SK-N-SH (cell line): Measurements from ENCODE around the gene IPMK. TPM values are rescaled to one million over a fixed set of nuclear protein-coding genes. Genes with fewer than 3 reads are reported as not detected.

ENCODE experiments used
- CTCF ChIA-PET: fragments of 300-600, 350-600 bp; formaldehyde crosslinking; extraction: SDS; loops from one replicate; lab custom pipeline; 2021; lab: Yijun Ruan, JAX
- POLR2A ChIA-PET: fragments of 350-600 bp; sonication (Branson Sonifier 250); formaldehyde crosslinking; extraction: SDS; loops from one replicate; lab custom pipeline; 2020; ENCODE audit warnings: antibody characterized with exemption, inconsistent platforms; lab: Yijun Ruan, JAX
- DNase-seq: peaks from one replicate; pipeline ENCODE4 v3.0.0; 2012
- H2AFZ ChIP-seq: fragments of 200-600 bp; sonication (generic); 2 replicates; pipeline ENCODE4 v1.8.1; 2016; ENCODE audit warnings: antibody characterized with exemption, mild to moderate bottlenecking, low read depth
- H3F3A ChIP-seq: fragments of 200-600 bp; sonication (generic); replicated peaks from 2 replicates; pipeline ENCODE3; 2016; ENCODE audit warnings: antibody characterized with exemption, mild to moderate bottlenecking; ENCODE audit not compliant: insufficient read depth
- H3K27ac ChIP-seq, 2 experiments: fragments of 200-500 bp in 1 of 2; fragments of 200-600 bp in 1 of 2; sonication (Bioruptor generic) in 1 of 2; sonication (generic), shearing (Covaris generic) in 1 of 2; 2 replicates each; pipeline versions ENCODE4 v1.5.1 to v1.6.1; 2014 to 2016; ENCODE audit warnings: low read depth in 2 of 2, inconsistent platforms in 1 of 2, low read length in 1 of 2, mild to moderate bottlenecking in 1 of 2, mixed read lengths in 1 of 2
- H3K27me3 ChIP-seq: fragments of 200-600 bp; sonication (generic), shearing (Covaris generic); 2 replicates; pipeline ENCODE4 v1.6.1; 2016; ENCODE audit warnings: mixed run types; ENCODE audit not compliant: insufficient read depth
- H3K36me3 ChIP-seq, 2 experiments: fragments of 200-500 bp in 1 of 2; fragments of 200-600 bp in 1 of 2; sonication (Bioruptor generic) in 1 of 2; sonication (generic) in 1 of 2; replicated peaks in 1 of 2; 2 replicates each; pipeline versions ENCODE3 to v1.5.1; 2014 to 2016; ENCODE audit warnings: low read length in 1 of 2, mild to moderate bottlenecking in 1 of 2; ENCODE audit not compliant: insufficient read depth in 2 of 2, control insufficient read depth in 1 of 2
- H3K4me1 ChIP-seq, 2 experiments: fragments of 200-500 bp in 1 of 2; fragments of 200-600 bp in 1 of 2; sonication (Bioruptor generic) in 1 of 2; sonication (generic), shearing (Covaris generic) in 1 of 2; 2 replicates each; pipeline versions ENCODE4 v1.5.1 to v1.6.1; 2014 to 2016; ENCODE audit warnings: low read depth in 1 of 2, low read length in 1 of 2, mixed run types in 1 of 2; ENCODE audit not compliant: insufficient read depth in 2 of 2, control insufficient read depth in 1 of 2
- H3K4me2 ChIP-seq: fragments of 200-600 bp; sonication (generic), shearing (Covaris generic); 2 replicates; pipeline ENCODE4 v1.6.1; 2017; ENCODE audit warnings: mixed run types
- H3K4me3 ChIP-seq, 2 experiments: fragments of 200-500 bp in 1 of 2; fragments of 200-600 bp in 1 of 2; sonication (Bioruptor generic) in 1 of 2; sonication (generic), shearing (Covaris generic) in 1 of 2; 2 replicates each; pipeline versions ENCODE4 v1.5.1 to v1.8.1; 2014 to 2016; ENCODE audit warnings: low read depth in 2 of 2, inconsistent platforms in 1 of 2, low read length in 1 of 2, mild to moderate bottlenecking in 1 of 2, mixed read lengths in 1 of 2, moderate library complexity in 1 of 2
- H3K79me2 ChIP-seq: fragments of 200-600 bp; sonication (generic); 2 replicates; pipeline ENCODE4 v1.8.1; 2017; ENCODE audit warnings: mild to moderate bottlenecking; ENCODE audit not compliant: insufficient read depth
- H3K9ac ChIP-seq: fragments of 200-600 bp; sonication (generic); 2 replicates; pipeline ENCODE4 v1.6.1; 2017; ENCODE audit warnings: mixed run types
- H3K9me2 ChIP-seq: fragments of 200-600 bp; sonication (generic); 2 replicates; pipeline ENCODE4 v1.6.1; 2017; ENCODE audit warnings: mixed run types
- H3K9me3 ChIP-seq: fragments of 200-600 bp; sonication (generic); 2 replicates; pipeline ENCODE4 v1.6.1; 2017; ENCODE audit warnings: mixed run types, mild to moderate bottlenecking, moderate library complexity
- H4K20me1 ChIP-seq: fragments of 200-600 bp; sonication (generic); 2 replicates; pipeline ENCODE4 v1.6.1; 2017; ENCODE audit warnings: mild to moderate bottlenecking, mixed run types; ENCODE audit not compliant: insufficient read depth
- CHD2 ChIP-seq: fragments of 150-350 bp; IDR thresholded peaks from 2 replicates; pipeline ENCODE4 v1.6.1; 2018; ENCODE audit warnings: low read length; ENCODE audit not compliant: partially characterized antibody
- EP300 ChIP-seq, 2 experiments: IDR thresholded peaks; 2 replicates each; pipeline versions ENCODE4 v1.4.0 to v1.6.1; 2012; ENCODE audit warnings: borderline replicate concordance in 1 of 2, low read depth in 1 of 2, low read length in 1 of 2
- EZH2phosphoT487 ChIP-seq: fragments of 200-600 bp; sonication (generic); IDR thresholded peaks from 2 replicates; pipeline ENCODE4 v1.6.1; 2017; ENCODE audit warnings: low read depth, mixed run types, mild to moderate bottlenecking, antibody characterized with exemption, moderate library complexity, borderline replicate concordance
- FOXJ3 ChIP-seq: sonication (generic); formaldehyde crosslinking; IDR thresholded peaks from 2 replicates; pipeline ENCODE4 v1.5.1; 2020; ENCODE audit warnings: mild to moderate bottlenecking, missing genetic modification reagents
- FOXM1 ChIP-seq: IDR thresholded peaks from 2 replicates; pipeline ENCODE4 v1.4.0; 2012; ENCODE audit warnings: low read depth, mild to moderate bottlenecking
- GATA2 ChIP-seq: sonication (generic); formaldehyde crosslinking; IDR thresholded peaks from 2 replicates; pipeline ENCODE4 v1.5.0; 2020; ENCODE audit warnings: mild to moderate bottlenecking, missing genetic modification reagents
- NFIC ChIP-seq: IDR thresholded peaks from 2 replicates; pipeline ENCODE4 v1.4.0; 2012; ENCODE audit warnings: borderline replicate concordance
- NRF1 ChIP-seq: IDR thresholded peaks from 2 replicates; pipeline ENCODE4 v1.6.1; 2012; ENCODE audit warnings: low read depth, mild to moderate bottlenecking, low read length
- POLR2AphosphoS5 ChIP-seq: IDR thresholded peaks from 2 replicates; pipeline ENCODE4 v1.6.1; 2012; ENCODE audit warnings: low read depth, low read length
- RAD21 ChIP-seq: IDR thresholded peaks from 2 replicates; pipeline ENCODE4 v1.6.1; 2012; ENCODE audit warnings: mild to moderate bottlenecking, low read length
- RFX5 ChIP-seq: IDR thresholded peaks from 2 replicates; pipeline ENCODE4 v1.6.1; 2012; ENCODE audit warnings: mild to moderate bottlenecking, improper control_type of control experiment, low read length
- RXRA ChIP-seq: IDR thresholded peaks from 2 replicates; pipeline ENCODE4 v1.4.0; 2012; ENCODE audit warnings: low read depth, mild to moderate bottlenecking, borderline replicate concordance
- SIN3A ChIP-seq: IDR thresholded peaks from 2 replicates; pipeline ENCODE4 v1.6.1; 2012; ENCODE audit warnings: low read depth, mild to moderate bottlenecking, low read length, moderate library complexity, borderline replicate concordance
- TEAD4 ChIP-seq: IDR thresholded peaks from 2 replicates; pipeline ENCODE4 v1.4.0; 2012; ENCODE audit warnings: mild to moderate bottlenecking, borderline replicate concordance; ENCODE audit not compliant: insufficient read depth
- WGBS: methylation state at CpG from one replicate; pipeline ENCODE4 v1.1.6; 2017; ENCODE audit warnings: low lambda C conversion rate; 5-methylcytosine and 5-hydroxymethylcytosine counted together
- polyA plus RNA-seq, 3 experiments: library from polyadenylated mRNA; depleted of rRNA; stranded (reverse); fragments of >200 nt; gene quantifications; 2 replicates each; pipeline ENCODE4 v1.2.3, GENCODE V29; 2012
- TF ChIP-seq, protein P1 (sequence below): IDR thresholded peaks from 2 replicates; pipeline ENCODE4 v1.4.0; 2012; ENCODE audit warnings: low read depth
- TF ChIP-seq, protein P2 (sequence below): fragments of 200-600 bp; sonication (generic); IDR thresholded peaks from 2 replicates; pipeline ENCODE4 v1.6.1; 2017; ENCODE audit warnings: antibody characterized with exemption, mild to moderate bottlenecking, moderate library complexity
- TF ChIP-seq, protein P3 (sequence below): IDR thresholded peaks from 2 replicates; pipeline ENCODE4; 2012
- TF ChIP-seq, protein P4 (sequence below): IDR thresholded peaks from 2 replicates; pipeline ENCODE4 v1.4.0; 2012; ENCODE audit warnings: low read depth, borderline replicate concordance
- TF ChIP-seq, protein P5 (sequence below): IDR thresholded peaks from 2 replicates; pipeline ENCODE4 v1.6.1; 2012; ENCODE audit warnings: mild to moderate bottlenecking, low read depth, low read length, moderate library complexity
- TF ChIP-seq, protein P6 (sequence below): fragments of 150-350 bp; IDR thresholded peaks from 2 replicates; pipeline ENCODE4 v1.6.1; 2016; ENCODE audit warnings: mild to moderate bottlenecking, low read depth, low read length

Gene IPMK
- polyA plus RNA-seq, 1 of the 3 experiments (the other 2 are of a cell fraction), result 0.71 TPM

DNA sequence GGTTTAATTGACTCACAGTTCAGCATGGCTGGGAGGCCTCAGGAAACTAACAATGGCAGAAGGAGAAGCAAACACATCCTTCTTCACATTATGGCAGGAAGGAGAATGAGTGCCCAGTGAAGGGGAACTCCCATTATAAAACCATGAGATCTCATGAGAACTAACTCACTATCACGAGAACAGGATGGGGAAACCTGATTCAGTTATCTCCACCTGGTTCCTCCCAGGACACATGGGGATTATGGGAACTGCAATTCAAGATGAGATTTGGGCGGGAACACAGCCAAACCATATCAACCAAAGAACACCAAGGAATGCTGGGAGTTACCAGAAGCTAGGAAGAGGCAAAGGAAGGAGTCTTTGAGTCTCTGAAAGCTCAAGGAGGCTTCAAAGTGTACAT, 94.3 kb downstream of the IPMK start:
- POLR2A ChIA-PET, result interaction anchor here (0.6 kb wide), 1 partner anchor 98 kb away, joined by 4 read pairs; no protein-coding TSS in a partner anchor
- Histone ChIP-seq H3K27me3 (no peaks in the 10 kb centered on the region), H3K9ac (no peak overlapping the region), H3F3A (no peaks in the 10 kb centered on the region), H3K27ac (no peak overlapping the region; a peak in 1 of 4 replicates), H3K4me2 (no peak overlapping the region), H4K20me1 (no peaks in the 10 kb centered on the region), H3K9me3 (no peaks in the 10 kb centered on the region), H2AFZ (no peak overlapping the region), H3K4me1 (no peaks in the 10 kb centered on the region; a peak in 1 of 4 replicates), H3K9me2 (no peaks in the 10 kb centered on the region), H3K4me3 (no peak overlapping the region), H3K79me2 (no peaks in the 10 kb centered on the region), H3K36me3 (no peaks in the 10 kb centered on the region)
- CTCF ChIA-PET, result interaction anchor here (1.1 to 5.8 kb wide), 4 partner anchors 20 to 126 kb away, joined by 3 to 43 read pairs (median 4); no protein-coding TSS in a partner anchor
- 41% methylated on average over 2 of the region's 2 CpGs for WGBS
- no peak for DNase-seq
- no peak for TF ChIP-seq RAD21
- TF ChIP-seq, protein P1, sequence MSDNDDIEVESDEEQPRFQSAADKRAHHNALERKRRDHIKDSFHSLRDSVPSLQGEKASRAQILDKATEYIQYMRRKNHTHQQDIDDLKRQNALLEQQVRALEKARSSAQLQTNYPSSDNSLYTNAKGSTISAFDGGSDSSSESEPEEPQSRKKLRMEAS, result no peak
- TF ChIP-seq CHD2, result no peak
- no peak for TF ChIP-seq RXRA
- TF ChIP-seq, protein P2, sequence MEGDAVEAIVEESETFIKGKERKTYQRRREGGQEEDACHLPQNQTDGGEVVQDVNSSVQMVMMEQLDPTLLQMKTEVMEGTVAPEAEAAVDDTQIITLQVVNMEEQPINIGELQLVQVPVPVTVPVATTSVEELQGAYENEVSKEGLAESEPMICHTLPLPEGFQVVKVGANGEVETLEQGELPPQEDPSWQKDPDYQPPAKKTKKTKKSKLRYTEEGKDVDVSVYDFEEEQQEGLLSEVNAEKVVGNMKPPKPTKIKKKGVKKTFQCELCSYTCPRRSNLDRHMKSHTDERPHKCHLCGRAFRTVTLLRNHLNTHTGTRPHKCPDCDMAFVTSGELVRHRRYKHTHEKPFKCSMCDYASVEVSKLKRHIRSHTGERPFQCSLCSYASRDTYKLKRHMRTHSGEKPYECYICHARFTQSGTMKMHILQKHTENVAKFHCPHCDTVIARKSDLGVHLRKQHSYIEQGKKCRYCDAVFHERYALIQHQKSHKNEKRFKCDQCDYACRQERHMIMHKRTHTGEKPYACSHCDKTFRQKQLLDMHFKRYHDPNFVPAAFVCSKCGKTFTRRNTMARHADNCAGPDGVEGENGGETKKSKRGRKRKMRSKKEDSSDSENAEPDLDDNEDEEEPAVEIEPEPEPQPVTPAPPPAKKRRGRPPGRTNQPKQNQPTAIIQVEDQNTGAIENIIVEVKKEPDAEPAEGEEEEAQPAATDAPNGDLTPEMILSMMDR, result no peak
- no peak for TF ChIP-seq EP300 (IDR thresholded peaks at IDR 0.05; ENCODE audit: borderline replicate concordance in 1 of 2, low read depth in 1 of 2, low read length in 1 of 2)
- TF ChIP-seq FOXJ3 (CRISPR knock-in tag), result no peak
- TF ChIP-seq SIN3A, result no peak
- TF ChIP-seq, protein P3, sequence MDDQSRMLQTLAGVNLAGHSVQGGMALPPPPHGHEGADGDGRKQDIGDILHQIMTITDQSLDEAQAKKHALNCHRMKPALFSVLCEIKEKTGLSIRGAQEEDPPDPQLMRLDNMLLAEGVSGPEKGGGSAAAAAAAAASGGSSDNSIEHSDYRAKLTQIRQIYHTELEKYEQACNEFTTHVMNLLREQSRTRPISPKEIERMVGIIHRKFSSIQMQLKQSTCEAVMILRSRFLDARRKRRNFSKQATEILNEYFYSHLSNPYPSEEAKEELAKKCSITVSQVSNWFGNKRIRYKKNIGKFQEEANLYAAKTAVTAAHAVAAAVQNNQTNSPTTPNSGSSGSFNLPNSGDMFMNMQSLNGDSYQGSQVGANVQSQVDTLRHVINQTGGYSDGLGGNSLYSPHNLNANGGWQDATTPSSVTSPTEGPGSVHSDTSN, result no peak
- no peak for TF ChIP-seq RFX5
- no peak for TF ChIP-seq GATA2 (CRISPR knock-in tag)
- TF ChIP-seq, protein P4, sequence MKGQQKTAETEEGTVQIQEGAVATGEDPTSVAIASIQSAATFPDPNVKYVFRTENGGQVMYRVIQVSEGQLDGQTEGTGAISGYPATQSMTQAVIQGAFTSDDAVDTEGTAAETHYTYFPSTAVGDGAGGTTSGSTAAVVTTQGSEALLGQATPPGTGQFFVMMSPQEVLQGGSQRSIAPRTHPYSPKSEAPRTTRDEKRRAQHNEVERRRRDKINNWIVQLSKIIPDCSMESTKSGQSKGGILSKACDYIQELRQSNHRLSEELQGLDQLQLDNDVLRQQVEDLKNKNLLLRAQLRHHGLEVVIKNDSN, result no peak
- TF ChIP-seq NRF1, result no peak
- no peak for TF ChIP-seq TEAD4
- TF ChIP-seq FOXM1, result no peak
- TF ChIP-seq, protein P5, sequence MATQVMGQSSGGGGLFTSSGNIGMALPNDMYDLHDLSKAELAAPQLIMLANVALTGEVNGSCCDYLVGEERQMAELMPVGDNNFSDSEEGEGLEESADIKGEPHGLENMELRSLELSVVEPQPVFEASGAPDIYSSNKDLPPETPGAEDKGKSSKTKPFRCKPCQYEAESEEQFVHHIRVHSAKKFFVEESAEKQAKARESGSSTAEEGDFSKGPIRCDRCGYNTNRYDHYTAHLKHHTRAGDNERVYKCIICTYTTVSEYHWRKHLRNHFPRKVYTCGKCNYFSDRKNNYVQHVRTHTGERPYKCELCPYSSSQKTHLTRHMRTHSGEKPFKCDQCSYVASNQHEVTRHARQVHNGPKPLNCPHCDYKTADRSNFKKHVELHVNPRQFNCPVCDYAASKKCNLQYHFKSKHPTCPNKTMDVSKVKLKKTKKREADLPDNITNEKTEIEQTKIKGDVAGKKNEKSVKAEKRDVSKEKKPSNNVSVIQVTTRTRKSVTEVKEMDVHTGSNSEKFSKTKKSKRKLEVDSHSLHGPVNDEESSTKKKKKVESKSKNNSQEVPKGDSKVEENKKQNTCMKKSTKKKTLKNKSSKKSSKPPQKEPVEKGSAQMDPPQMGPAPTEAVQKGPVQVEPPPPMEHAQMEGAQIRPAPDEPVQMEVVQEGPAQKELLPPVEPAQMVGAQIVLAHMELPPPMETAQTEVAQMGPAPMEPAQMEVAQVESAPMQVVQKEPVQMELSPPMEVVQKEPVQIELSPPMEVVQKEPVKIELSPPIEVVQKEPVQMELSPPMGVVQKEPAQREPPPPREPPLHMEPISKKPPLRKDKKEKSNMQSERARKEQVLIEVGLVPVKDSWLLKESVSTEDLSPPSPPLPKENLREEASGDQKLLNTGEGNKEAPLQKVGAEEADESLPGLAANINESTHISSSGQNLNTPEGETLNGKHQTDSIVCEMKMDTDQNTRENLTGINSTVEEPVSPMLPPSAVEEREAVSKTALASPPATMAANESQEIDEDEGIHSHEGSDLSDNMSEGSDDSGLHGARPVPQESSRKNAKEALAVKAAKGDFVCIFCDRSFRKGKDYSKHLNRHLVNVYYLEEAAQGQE, result no peak
- TF ChIP-seq EZH2phosphoT487, result no peak
- TF ChIP-seq, protein P6, sequence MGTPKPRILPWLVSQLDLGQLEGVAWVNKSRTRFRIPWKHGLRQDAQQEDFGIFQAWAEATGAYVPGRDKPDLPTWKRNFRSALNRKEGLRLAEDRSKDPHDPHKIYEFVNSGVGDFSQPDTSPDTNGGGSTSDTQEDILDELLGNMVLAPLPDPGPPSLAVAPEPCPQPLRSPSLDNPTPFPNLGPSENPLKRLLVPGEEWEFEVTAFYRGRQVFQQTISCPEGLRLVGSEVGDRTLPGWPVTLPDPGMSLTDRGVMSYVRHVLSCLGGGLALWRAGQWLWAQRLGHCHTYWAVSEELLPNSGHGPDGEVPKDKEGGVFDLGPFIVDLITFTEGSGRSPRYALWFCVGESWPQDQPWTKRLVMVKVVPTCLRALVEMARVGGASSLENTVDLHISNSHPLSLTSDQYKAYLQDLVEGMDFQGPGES, result no peak
- no peak for TF ChIP-seq NFIC
- no peak for TF ChIP-seq POLR2AphosphoS5
